HG02678 (cell line): Measurements from ENCODE around the gene IDE.
"Not testable (repeated sequence)": the region's sequence is repeated elsewhere in the genome, so short reads cannot be mapped to it uniquely, and the experiment has no call there.

Experiments used
- ATAC-seq: cut with Tn5 transposase; IDR thresholded peaks from one replicate; pipeline ENCODE4 v1.9.1; 2021; ENCODE audit warnings: mild to moderate bottlenecking, moderate library complexity; ENCODE audit not compliant: unreplicated experiment

Gene IDE

DNA sequence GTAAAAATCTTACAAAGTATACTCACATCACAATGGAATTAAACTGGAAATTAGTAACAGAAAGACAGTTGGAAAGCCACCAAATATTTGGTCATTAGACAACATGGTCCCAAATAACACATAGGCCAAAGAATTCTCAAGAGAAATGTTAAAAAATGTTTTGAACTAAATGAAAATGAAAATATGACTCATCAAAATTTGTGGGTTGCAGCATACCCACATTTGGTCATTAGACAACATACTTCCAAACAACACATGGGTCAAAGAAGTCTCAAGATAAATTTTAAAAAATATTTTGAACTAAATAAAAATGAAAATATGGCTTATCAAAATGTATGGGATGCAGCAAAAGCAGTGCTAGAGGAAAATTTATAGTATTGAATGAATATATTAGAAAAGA is 152.3 kb downstream of the IDE start:
- no peak for ATAC-seq

GRCh38 chr10:92420546-92421275 is 153.2 kb downstream of the IDE start:
- ATAC-seq, result no peak

DNA sequence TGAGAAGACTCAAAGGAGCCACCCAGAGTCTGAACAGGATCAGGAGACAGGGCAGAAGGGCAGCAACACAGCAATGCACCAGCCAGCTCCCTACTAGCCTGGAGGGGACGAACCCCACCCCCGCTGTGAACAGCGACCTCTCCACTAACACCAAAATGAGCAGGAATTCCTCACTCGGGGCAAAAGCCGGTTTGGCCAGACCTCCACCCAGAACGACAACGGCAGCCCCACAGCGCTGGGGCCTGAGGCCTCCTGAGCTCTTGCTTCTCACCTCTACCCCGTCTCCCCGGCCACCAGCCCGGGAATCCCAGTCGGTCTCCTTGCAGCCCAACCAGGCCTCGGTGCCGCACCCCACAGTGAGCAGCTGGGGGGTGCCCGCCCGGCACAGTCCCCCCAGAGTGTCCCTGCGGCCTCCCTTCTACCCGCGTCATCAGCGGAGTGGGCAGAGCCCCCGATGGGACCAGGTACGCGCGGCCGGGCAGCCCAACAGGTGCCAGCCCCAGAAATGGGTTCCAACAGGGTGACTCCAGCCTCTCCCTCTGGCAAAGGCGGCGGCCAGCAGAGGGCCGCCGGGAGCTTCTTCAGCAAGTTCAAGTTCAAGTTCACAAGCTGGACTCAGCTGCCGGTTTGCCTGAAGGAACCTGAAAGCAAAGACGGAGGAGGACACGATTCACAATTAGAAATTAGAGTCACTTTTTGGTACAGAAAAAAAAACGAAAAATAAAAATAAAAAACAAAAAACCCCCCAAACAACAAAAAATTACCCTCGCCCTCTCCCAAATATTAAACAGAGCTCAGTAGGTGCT is 153.9 kb downstream of the IDE start:
- no peak for ATAC-seq

DNA sequence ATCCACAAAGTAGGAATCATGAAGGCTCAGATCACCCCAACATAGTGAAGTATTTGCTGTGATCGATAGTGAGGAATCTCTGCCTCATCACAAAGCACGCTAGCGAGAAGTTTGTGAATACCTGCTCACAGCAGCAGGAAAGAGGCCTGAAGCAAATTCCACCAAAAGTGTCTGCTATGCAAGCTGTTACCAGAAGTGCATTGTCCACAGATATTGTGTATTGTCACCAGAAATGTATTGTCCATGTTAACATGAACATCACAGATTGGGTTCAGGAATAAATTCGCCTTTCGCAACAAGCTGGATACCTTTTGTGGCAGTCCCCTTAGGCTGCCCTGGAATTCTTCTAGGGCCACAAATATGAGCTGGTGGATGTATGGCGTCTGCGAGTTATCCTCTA is 155.0 kb downstream of the IDE start:
- no peak for ATAC-seq

DNA sequence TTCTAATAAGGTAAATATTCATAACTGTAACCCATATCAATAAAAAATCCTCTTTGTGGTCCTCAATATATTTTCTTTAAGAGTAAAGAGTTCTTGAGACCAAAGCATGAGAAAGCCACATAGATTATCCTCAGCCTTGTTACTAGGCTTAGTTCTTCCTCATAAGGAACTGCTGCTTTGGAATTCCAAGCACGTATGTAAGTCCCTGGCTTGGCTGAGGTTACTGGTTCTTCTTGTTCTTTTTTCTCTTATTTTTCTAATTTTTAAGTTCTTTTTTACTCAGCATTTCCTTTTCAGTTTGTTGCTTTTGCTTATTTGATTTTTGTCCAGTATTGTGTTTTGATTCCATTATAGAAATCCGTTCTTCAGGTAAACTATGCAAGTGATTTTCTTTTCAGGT is 155.7 kb downstream of the IDE start:
- ATAC-seq, result no peak

GRCh38 chr10:92413519-92413918 is 160.4 kb downstream of the IDE start:
- no peak for ATAC-seq

DNA sequence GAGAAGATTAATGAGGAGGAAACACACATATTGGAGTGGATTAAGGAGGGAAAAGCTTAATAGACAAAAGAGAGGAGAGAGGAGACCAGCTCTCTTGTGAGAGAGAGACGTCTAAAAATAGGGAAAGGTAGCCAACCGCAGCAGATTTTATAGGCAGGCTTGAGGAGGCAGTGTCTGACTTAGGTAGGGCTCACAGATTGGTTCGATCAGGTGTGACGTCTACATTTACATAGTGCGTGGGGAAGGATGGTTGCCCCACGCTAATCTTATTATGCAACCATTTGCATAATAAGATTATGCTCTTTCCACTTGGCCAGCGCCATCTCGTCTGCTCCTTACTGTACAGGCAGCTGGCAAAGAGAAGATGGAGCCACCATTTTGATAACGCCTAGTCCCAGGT is 160.9 kb downstream of the IDE start:
- ATAC-seq, result no peak

DNA sequence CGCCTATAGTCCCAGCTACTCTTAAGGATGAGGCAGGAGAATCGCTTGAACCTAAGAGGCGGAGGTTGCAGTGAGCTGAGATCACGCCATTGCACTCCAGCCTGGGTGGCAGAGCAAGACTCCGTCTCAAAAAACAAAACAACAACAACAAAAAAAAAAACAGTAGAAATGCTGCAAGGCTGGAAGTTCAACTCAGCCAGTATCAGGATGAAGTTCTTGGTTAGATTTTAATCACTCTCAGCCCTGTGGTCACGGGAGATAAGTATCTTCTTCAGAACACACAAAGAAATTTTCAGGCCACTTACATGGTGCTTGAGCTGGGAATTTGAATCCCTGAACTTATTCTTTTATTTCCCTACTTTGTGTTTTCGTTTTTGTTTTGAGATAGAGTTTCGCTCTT is 162.5 kb downstream of the IDE start:
- ATAC-seq, result no peak

DNA sequence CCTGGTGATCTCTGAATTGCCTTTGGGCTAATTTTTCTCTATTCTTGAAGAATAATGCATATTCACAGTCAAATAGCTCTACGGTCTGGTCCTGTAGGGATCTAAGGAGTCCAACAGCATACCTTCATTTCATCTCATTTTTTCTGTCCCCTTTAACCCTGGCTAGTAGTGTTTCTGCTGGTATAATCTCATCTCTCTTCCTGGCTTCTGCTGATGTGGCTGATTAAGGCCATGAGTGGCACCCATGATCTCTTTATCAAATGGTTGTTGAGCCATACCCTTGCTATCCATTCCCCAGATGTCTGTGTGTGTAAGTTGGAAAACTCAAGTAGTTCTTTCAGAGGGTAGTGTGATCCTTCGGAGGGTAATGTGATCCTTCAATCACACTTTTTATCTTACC is 163.4 kb downstream of the IDE start:
- ATAC-seq, result no peak

DNA sequence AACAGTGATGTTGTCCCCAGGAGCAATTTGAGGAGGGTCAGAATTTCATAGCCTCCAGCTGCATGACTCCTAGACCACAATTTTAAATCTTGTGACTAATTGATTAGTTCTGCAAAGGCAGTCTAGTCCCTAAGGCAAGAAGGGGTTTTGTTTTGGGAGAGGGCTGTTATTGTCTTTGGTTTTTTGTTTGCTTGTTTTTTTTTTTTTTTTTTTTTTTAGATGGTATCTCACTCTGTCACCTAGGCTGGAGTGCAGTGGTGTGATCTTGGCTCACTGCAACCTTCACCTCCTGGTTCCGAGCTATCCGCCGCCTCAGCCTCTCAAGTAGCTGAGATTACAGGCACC is 165.9 kb downstream of the IDE start:
- no peak for ATAC-seq

- no peak for ATAC-seq
Observed at GRCh38 chr10:92407305-92408016, 166.4 kb downstream of the IDE start.

DNA sequence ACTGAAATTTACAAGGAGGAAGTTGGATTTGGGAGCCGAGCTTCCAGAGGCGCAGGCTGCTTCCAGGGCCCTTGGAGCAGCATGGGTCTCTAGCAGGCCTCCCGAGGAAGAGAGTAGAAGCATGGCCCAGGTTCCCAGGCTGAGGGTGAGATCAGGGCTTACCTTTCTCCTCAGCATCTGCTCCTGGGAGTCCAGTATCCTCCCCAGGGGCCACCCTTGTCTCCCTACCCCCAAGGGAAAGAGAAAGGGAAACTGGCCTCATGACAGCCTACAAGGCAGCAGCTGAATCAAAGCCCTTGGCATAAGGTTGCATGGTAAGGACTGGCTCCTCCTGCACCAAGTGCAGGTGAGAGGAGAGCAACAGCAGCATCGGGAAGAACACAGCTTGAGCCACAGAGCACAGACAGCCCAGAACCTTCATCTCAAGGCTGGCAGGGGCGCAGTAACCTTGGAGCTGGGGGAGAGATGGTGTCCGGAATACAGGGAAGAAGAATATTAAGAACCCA is 168.4 kb downstream of the IDE start:
- no peak for ATAC-seq

DNA sequence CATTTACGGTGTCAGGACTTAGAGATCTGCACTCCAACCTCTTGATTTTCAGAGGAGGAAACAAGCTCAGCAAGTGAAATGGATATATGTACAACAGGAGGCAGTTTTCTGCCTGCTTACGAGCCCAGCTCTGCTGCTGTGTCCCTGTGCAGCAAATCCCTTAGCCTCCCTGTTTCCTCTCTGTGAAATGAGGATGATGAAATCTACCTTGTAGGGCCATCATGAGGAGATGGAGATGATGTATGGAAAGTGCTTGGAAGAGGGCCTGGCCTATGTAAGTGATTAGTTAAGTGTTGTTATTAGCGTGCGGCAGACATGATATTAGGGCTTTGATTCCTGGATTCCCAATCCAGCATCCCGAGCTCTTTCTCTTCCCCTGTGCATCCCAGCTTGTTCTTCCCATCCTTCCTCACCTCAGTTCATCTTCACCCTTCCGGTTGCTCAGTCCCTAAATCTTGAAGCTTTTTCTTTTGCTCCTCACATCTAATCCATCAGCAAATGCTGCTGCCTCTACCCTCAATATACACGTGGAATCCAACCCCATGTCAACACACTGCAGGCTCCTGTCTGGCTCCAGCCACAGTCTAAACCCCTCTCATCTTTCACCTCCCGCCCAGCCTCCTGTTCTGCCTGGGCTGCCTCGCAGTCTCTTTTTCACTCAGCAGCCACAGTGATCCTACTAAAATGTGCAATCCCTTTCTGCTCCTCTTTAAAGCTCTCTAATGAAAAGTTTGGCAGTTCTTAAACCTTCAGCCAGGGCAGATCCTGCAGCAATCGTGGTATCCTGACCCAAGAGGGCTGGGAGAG is 169.1 kb downstream of the IDE start:
- no peak for ATAC-seq

DNA sequence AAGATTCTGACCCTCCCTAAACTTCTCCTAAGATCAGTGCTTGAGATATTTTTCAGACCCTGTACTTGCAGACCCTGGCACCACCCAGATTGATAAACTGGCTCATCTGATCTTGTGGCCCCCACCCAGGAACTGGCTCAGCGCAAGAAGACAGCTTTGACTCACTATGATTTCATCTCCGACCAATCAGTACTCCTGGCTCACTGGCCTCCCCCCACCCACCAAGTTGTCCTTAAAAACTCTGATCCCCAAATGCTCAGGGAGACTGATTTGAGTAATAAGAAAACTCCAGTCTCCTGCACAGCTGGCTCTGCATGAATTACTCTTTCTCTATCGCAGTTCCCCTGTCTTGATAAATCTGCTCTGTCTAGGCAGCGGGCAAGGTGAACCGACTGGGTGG is 171.7 kb downstream of the IDE start:
- not testable (repeated sequence) for ATAC-seq
